Thyroid gland (tissue), 4 donors: ENCODE data around the gene INIP. TPM values are rescaled to one million over a fixed set of nuclear protein-coding genes. Genes with fewer than 3 reads are reported as not detected.

Experiments
- DNase-seq, 2 donors: peaks; one replicate each; pipeline ENCODE4 v3.0.0-alpha.2; 2019
- H3K27ac ChIP-seq, 3 donors: fragments of 200-600 bp; sonication (generic); 1 replicate in 2 of 3; 2 replicates in 1 of 3; pipeline ENCODE4 v1.5.1; 2016 to 2019; ENCODE audit warnings: mild to moderate bottlenecking in 1 of 3, moderate library complexity in 1 of 3
- H3K27me3 ChIP-seq: fragments of 200-600 bp; sonication (generic); one replicate; pipeline ENCODE4 v1.5.1; 2019
- H3K36me3 ChIP-seq, 2 donors: fragments of 200-600 bp; sonication (generic); one replicate each; pipeline ENCODE4 v1.5.1; 2016 to 2019
- H3K4me1 ChIP-seq, 2 donors: fragments of 200-600 bp; sonication (generic); one replicate each; pipeline ENCODE4 v1.5.1; 2017 to 2019
- H3K4me3 ChIP-seq, 3 donors: fragments of 200-600 bp; sonication (generic); replicated peaks in 1 of 3; 1 replicate in 2 of 3; 2 replicates in 1 of 3; pipeline ENCODE4 v1.5.1; 2016; ENCODE audit warnings: mild to moderate bottlenecking in 1 of 3
- H3K9me3 ChIP-seq: fragments of 200-600 bp; sonication (generic); one replicate; pipeline ENCODE4 v1.5.1; 2017
- CTCF ChIP-seq, 6 experiments: fragments of 200-600 bp in 3 of 6; fragments of 450-650 bp in 3 of 6; sonication (generic) in 3 of 6; IDR thresholded peaks; one replicate each; pipeline ENCODE4 v1.5.1; 2016 to 2019; ENCODE audit warnings: antibody characterized with exemption in 6 of 6, mild to moderate bottlenecking in 2 of 6, inconsistent platforms in 1 of 6, moderate library complexity in 1 of 6
- POLR2A ChIP-seq, 2 donors: fragments of 450-650 bp; IDR thresholded peaks; one replicate each; pipeline ENCODE4 v1.6.1; 2017; ENCODE audit warnings: antibody characterized with exemption in 2 of 2, mild to moderate bottlenecking in 2 of 2, moderate library complexity in 1 of 2
- WGBS, 2 donors: methylation state at CpG; one replicate each; pipeline ENCODE4 v1.1.5; 2017; 5-methylcytosine and 5-hydroxymethylcytosine counted together
- intact Hi-C: fragments of 100-400 bp; cut with DNase I; formaldehyde crosslinking; loops from one replicate; pipeline ENCODE4 v1.15.1; 2023
- total RNA-seq, 4 donors: library from RNA; depleted of rRNA; stranded (reverse); fragments of >200 nt; gene quantifications; one replicate each; pipeline ENCODE4 v1.2.3, GENCODE V29; 2016

INIP gene
- total RNA-seq, 4 donors from 2014 or later = 12.6 to 23.7 (median 18.2) TPM

GRCh38 chr9:112719696-112720095, 1.8 kb upstream of the INIP start:
- TF ChIP-seq CTCF (IDR thresholded peaks at IDR 0.05) (no peak), POLR2A (IDR thresholded peaks at IDR 0.05) (no peak)
- no peaks in the 10 kb centered on the region for H3K27me3 ChIP-seq
- intact Hi-C loops = no loop called here
- H3K9me3 ChIP-seq = no peaks in the 10 kb centered on the region
- H3K4me3 ChIP-seq = no peak overlapping the region
- no peaks in the 10 kb centered on the region for H3K36me3 ChIP-seq
- no peak overlapping the region for H3K27ac ChIP-seq
- peaks cover 0 to 8% of the 10 kb centered on the region in 2 donors for H3K4me1 ChIP-seq
- WGBS, 2 donors = 76 to 84% methylated on average over 2 of the region's 2 CpGs
- DNase-seq = no peak

GRCh38 chr9:112719241-112719691, 1.3 kb upstream of the INIP start:
- no peak overlapping the region for H3K27ac ChIP-seq
- intact Hi-C loops = no loop called here
- no peak for DNase-seq
- H3K4me3 ChIP-seq = no peak overlapping the region
- WGBS, 2 donors = 92 to 93% methylated on average over 1 of the region's 1 CpG
- H3K27me3 ChIP-seq = no peaks in the 10 kb centered on the region
- H3K9me3 ChIP-seq = no peaks in the 10 kb centered on the region
- H3K36me3 ChIP-seq = no peaks in the 10 kb centered on the region
- peaks cover 0 to 8% of the 10 kb centered on the region in 2 donors for H3K4me1 ChIP-seq
- no peak for TF ChIP-seq POLR2A (IDR thresholded peaks at IDR 0.05)
- no peak for TF ChIP-seq CTCF (IDR thresholded peaks at IDR 0.05)

GRCh38 chr9:112712678-112713077, 5.2 kb downstream of the INIP start:
- H3K9me3 ChIP-seq = no peaks in the 10 kb centered on the region
- no peak for TF ChIP-seq POLR2A (IDR thresholded peaks at IDR 0.05)
- no peak for TF ChIP-seq CTCF (IDR thresholded peaks at IDR 0.05)
- H3K4me1 ChIP-seq = peaks cover 0 to 16% of the 10 kb centered on the region in 2 donors
- H3K4me3 ChIP-seq = no peak overlapping the region
- intact Hi-C loops = no loop called here
- no peaks in the 10 kb centered on the region for H3K27me3 ChIP-seq
- H3K36me3 ChIP-seq = no peaks in the 10 kb centered on the region
- 97 to 98% methylated on average over 3 of the region's 3 CpGs for WGBS, 2 donors
- H3K27ac ChIP-seq = no peak overlapping the region
- DNase-seq = no peak

- DNase-seq = peak in 1 of 2 donors; percentile 12
- no peaks in the 10 kb centered on the region for H3K9me3 ChIP-seq
- H3K27ac ChIP-seq = no peak overlapping the region
- H3K36me3 ChIP-seq = no peaks in the 10 kb centered on the region
- intact Hi-C loops = no loop called here
- WGBS, 2 donors = 65 to 70% methylated on average over 7 of the region's 7 CpGs
- H3K27me3 ChIP-seq = no peaks in the 10 kb centered on the region
- TF ChIP-seq POLR2A (IDR thresholded peaks at IDR 0.05) (no peak), CTCF (IDR thresholded peaks at IDR 0.05) (peak in 5 of 6 experiments; percentile 8 to 49 (median 31))
- peaks cover 0 to 9% of the 10 kb centered on the region in 2 donors for H3K4me1 ChIP-seq
- H3K4me3 ChIP-seq = no peak overlapping the region
Observed at GRCh38 chr9:112711050-112711689, 6.7 kb downstream of the INIP start.

GRCh38 chr9:112705768-112706427, 12.0 kb downstream of the INIP start:
- Histone ChIP-seq H3K36me3 (no peaks in the 10 kb centered on the region), H3K4me3 (no peak overlapping the region), H3K4me1 (peaks cover 0 to 5% of the 10 kb centered on the region in 2 donors), H3K27me3 (no peaks in the 10 kb centered on the region), H3K9me3 (no peaks in the 10 kb centered on the region), H3K27ac (no peak overlapping the region)
- TF ChIP-seq POLR2A (IDR thresholded peaks at IDR 0.05) = no peak
- peak in 4 of 6 experiments; percentile 12 to 52 (median 42) for TF ChIP-seq CTCF (IDR thresholded peaks at IDR 0.05)
- DNase-seq = peak; percentile 29 to 35
- intact Hi-C loops = no loop called here
- WGBS, 2 donors = 44 to 48% methylated on average over 6 of the region's 6 CpGs
